GM18867 (cell line): ENCODE data around the gene ITGB3.

Experiments used
- ATAC-seq: cut with Tn5 transposase; IDR thresholded peaks from one replicate; pipeline ENCODE4 v1.9.1; 2021; ENCODE audit warnings: mild to moderate bottlenecking, moderate library complexity; ENCODE audit not compliant: unreplicated experiment

Gene ITGB3

GRCh38 chr17:47325176-47325575 lies 71.5 kb downstream of the ITGB3 start:
- no peak for ATAC-seq

- ATAC-seq = no peak
These were observed 76.9 kb downstream of the ITGB3 start for GRCh38 chr17:47330548-47330947.

GRCh38 chr17:47332287-47332686 lies 78.7 kb downstream of the ITGB3 start:
- no peak for ATAC-seq

- no peak for ATAC-seq
These were observed 81.7 kb downstream of the ITGB3 start for GRCh38 chr17:47335101-47335936.

- ATAC-seq = no peak
These were observed 84.4 kb downstream of the ITGB3 start for GRCh38 chr17:47338026-47338425.

GRCh38 chr17:47352848-47353247 lies 99.2 kb downstream of the ITGB3 start:
- ATAC-seq = no peak

- ATAC-seq = no peak
These were observed 105.0 kb downstream of the ITGB3 start for GRCh38 chr17:47358652-47359051.
